Right lobe of liver (tissue), 4 donors: Measurements from ENCODE around the gene MYH9.

Experiments
- CTCF ChIP-seq, 4 donors: fragments of 200-600 bp in 3 of 4; fragments of 450-650 bp in 1 of 4; IDR thresholded peaks; one replicate each; pipeline versions ENCODE4 v1.5.1 to v1.8.0; 2016 to 2022; ENCODE audit warnings: antibody characterized with exemption in 4 of 4, mild to moderate bottlenecking in 2 of 4
- POLR2A ChIP-seq: fragments of 450-650 bp; IDR thresholded peaks from one replicate; pipeline ENCODE4 v1.6.1; 2017; ENCODE audit warnings: antibody characterized with exemption, mild to moderate bottlenecking
- donor health status: DM: no; HTN: no; CAD: no.
- donor health status: DM: no; HTN: no; CAD: no.
- donor health status: DM: no; HTN: yes; CAD: no.

GRCh38 chr22:36378080-36378868 is 9.5 kb downstream of the MYH9 start:
- TF ChIP-seq CTCF (IDR thresholded peaks at IDR 0.05) (no peak), POLR2A (no peak)
